ENCODE data around the gene PLAAT2.

DNA sequence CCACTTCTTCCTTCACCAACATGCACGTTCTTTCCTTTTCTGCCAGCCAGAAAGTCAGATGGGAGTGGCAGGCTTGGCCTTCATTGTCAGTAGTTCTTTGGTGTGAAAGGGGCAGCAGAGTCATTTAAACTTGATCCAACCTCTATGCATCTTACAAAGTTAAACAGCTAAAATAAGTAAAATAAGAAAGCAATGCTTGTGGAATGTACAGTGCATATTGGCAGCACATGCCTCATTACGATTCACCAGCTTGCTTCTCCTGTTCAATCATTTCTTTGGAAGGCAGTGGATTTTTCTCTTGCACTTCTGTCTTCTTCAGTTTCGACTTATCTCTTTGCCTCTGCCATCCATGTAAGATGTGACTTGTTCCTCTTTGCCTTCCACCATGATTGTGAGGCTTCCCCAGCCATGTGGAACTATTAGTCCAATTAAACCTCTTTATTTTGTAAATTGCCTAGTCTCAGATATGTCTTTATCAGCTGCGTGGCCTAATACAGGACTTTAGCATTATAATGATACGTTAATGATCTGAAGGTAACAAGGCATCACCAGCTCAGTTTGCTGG lies 42.5 kb downstream of the PLAAT2 start:
- TF ChIP-seq POLR2AphosphoS5 (IDR thresholded peaks at IDR 0.05) = no peak
- no peak for TF ChIP-seq EP300 (IDR thresholded peaks at IDR 0.05)
